HG03342 (cell line): ENCODE data around the gene MRPL12.
"Not testable (repeated sequence)": the region's sequence is repeated elsewhere in the genome, so short reads cannot be mapped to it uniquely, and the experiment has no call there.

Source experiments
- ATAC-seq: cut with Tn5 transposase; IDR thresholded peaks from one replicate; pipeline ENCODE4 v1.9.1; 2021; ENCODE audit warnings: mild to moderate bottlenecking, moderate library complexity; ENCODE audit not compliant: unreplicated experiment

The MRPL12 gene

DNA sequence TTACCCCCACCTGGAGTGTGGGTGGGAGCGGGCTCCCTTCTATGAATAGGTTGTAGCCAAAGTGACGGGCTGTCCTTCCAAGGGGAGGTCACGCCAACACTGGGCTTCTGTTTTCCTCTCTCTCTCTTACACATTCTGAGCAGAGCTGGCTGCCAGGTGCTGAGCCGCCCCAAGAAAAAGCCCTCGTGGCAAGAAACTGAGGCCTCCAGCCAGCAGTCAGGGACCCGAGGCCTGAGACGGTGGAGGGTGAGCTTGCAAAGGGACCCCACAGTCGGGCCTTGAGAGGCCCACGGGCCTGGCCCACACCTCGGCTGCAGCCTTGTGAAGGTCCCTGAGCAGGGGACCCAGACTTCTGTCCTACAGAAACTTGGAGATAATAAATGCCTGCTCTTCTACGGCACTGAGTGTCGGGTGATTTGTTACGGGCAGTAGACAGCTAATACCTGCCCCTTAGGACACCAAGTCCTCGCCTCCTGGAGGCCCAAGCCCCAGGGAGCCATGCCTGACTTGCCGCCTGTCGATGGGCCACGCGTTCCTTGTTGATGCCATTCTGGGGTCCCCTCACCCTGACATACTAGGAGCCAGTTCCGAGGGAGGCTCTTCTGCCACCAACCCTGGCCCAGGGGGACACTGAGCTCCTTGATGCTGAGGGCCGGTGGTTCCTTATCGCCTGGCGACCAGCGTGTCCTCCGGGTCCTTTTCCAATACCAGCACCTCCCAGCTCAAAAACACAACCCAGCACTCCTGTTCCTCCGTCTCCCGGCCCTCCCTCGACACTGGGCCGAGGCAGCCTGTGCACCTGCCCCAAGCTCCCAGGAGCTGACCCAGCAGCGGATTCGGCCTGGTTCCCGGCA is 35.0 kb downstream of the MRPL12 start:
- no peak for ATAC-seq

DNA sequence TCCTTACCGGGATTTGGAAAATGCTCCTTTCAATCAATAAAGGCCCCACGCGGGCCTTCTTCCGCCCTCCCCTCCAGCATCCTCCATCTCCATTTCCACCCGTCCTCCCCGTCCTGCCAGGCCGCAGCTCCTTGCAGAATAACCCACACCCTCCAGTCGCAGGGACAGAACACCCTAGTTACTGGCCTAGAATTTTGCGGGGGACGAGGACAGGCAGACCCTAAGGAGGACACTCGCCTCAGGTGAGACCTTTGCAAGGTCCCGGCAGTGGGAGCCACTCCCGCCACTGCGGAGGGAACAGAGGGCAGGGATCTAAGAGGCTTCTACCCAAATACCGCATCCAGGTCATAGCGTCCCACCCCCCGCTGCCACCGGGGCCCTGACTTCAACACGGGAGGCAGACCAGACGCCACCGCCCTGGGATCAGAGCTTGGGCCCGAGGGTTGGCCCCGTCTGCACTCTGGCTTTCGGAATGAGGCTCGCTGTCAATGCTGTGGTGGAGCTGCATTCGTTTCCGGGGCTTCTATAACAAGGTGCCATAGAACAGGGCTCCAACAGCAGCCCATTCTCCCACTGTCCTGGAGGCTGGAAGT is 35.7 kb downstream of the MRPL12 start:
- no peak for ATAC-seq

DNA sequence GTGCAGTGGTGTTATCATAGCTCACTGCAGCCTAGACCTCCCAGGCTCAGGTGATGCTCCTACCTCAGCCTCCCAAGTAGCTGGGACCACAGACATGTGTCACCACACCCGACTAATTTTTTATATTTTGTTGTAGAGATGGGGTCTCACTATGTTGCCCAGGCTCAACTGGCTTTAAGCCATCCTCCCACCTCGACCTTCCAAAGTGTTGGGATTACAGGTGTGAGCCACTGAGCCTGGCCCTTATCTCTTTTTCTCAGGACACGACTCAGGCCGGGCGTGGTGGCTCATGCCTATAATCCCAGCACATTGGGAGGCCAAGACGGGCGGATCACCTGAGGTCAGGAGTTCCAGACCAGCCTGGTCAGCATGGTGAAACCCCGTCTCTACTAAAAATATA is 36.4 kb downstream of the MRPL12 start:
- ATAC-seq: not testable (repeated sequence)

DNA sequence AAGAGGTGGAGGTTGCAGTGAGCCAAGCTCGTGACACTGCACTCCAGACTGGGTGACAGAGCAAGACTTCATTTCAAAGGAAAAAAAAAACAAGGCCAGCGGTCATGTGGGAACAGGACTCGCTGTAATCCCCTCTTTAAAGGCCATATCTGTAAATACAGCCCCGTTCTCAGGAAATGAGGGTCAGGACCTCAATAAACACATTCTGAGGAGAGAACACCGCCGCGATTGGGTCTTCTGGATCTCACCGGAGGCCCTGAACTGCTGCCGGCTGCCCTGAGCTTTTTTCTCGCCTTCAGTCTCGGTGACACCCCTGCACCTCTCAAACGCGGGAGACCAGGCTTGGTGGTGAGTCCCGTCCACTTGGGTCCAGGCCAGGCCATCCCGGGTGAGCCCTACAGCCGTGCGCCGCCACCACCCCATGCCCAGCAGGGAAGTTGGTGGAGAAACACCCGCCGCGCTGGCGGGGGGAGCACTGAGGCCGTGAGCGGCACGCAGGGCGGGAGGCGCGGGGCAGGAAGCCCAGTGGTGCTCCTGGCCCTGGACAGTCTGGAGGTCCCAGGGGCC is 37.3 kb downstream of the MRPL12 start:
- no peak for ATAC-seq

DNA sequence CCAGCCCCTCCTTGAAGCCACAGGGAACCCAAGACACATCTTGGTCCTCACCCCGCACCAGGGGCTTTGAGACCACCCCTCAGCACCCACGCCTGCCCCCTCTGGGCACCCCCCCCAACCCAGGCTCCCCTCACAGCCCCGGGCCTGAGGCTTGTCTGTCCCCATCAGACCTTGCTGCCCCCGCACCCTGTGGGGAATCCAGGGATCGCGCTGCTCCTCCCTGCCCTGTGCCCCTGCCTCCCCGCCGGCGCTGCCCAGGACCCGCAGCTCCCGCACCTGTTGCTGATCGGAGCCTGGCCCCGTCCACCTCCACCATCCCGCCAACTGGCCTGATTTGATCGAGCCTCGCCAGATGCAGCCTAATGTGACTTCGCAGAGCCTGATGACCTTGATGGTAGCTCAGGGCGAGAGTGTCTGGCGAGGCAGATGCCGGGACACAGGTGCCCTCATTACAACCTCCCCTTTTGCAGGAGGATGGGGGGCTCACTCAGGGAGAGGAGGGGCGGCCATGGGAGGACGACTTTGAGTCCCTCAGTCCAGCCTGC is 38.0 kb downstream of the MRPL12 start:
- ATAC-seq: no peak

DNA sequence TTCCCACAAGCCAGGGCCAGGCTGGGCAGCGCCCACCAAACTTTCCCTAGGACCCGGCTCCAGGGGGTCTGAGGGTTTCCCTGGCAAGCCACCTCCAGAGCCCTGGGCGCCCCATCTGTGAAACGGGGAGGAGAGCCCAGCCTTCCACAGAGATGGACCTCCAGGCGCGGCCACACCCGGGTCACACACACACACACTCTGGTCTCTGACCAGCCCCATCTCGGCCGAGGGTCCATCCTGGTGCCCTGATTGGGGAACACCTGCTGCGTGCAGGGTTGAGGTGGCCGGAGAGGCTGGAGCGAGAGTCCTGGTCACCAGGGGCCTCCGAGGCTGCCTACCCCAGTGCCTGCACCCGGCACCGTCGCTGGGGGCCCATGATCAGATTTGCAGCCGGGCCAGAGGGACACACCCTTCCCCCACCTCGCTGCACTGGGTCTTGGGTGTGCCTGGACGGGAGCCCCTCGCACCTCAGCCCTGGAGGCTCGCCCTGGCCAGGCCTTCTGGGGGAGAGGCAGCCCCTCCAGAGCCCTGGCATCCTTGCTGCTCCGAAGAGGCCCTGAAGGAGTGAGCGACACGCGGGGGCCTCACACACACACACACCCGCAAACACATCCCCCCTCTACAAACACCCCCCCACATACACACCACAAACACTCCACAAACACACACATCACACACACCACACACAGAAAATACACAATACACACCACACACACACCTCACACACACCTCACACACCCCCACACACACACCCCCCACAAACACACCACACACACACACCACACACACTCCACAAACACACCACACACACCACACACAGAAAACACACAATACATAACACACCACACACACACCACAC is 38.7 kb downstream of the MRPL12 start:
- ATAC-seq: no peak
